GM12878 (cell line): Measurements from ENCODE around the gene SMIM27. TPM values are rescaled to one million over a fixed set of nuclear protein-coding genes. Genes with fewer than 3 reads are reported as not detected.

Source experiments
- ATAC-seq: fragments of 200-7000 bp; cut with Tn5 transposase; 3 replicates; pipeline ENCODE4 v1.9.1; 2020; ENCODE audit warnings: mild to moderate bottlenecking, moderate library complexity
- BruUV-seq: library from RNA; stranded (reverse); fragments of 400-500 nt; replicated peaks from 2 replicates; lab custom pipeline; 2021; lab: Mats Ljungman, UMichigan
- CTCF ChIA-PET: fragments of 300-600 bp; sonication (Branson Sonifier 250); formaldehyde crosslinking; extraction: SDS; loops from one replicate; lab custom pipeline; 2021; ENCODE audit warnings: inconsistent platforms; lab: Yijun Ruan, JAX
- POLR2A ChIA-PET: fragments of 350-600 bp; formaldehyde crosslinking; extraction: SDS; loops from one replicate; lab custom pipeline; 2021; ENCODE audit warnings: inconsistent platforms; lab: Charles Lee
- RAD21 ChIA-PET: fragments of 300-600 bp; sonication (Branson Sonifier 250); formaldehyde crosslinking; loops from one replicate; lab custom pipeline; 2023; ENCODE audit warnings: antibody characterized with exemption; ENCODE audit not compliant: unreplicated experiment; lab: Charles Lee
- SMC1A ChIA-PET: fragments of 300-600 bp; sonication (Branson Sonifier 250); formaldehyde crosslinking; loops from one replicate; lab custom pipeline; 2023; ENCODE audit not compliant: unreplicated experiment, uncharacterized antibody; lab: Charles Lee
- DNase-seq: peaks from one replicate; pipeline ENCODE4 v3.0.0-alpha.2; 2011; ENCODE audit warnings: low read depth, low spot score
- FAIRE-seq: peaks from 3 replicates; lab custom pipeline; 2011; peaks lifted over from hg19 to GRCh38; lab: Jason Lieb, UNC
- H2AFZ ChIP-seq: 2 replicates; pipeline ENCODE4 v1.6.0; 2011; ENCODE audit warnings: low read depth, low read length, control low read depth; ENCODE audit not compliant: control insufficient read depth
- H3K27ac ChIP-seq: 2 replicates; pipeline ENCODE4 v1.5.1; 2011; ENCODE audit warnings: control low read depth; ENCODE audit not compliant: control insufficient read depth, insufficient read depth
- H3K27me3 ChIP-seq, 2 experiments: replicated peaks in 1 of 2; 2 replicates each; pipeline versions ENCODE4 v1.6.0 to v1.6.1; 2011; ENCODE audit warnings: low read length in 1 of 2; ENCODE audit not compliant: control insufficient read depth in 2 of 2, insufficient read depth in 2 of 2
- H3K36me3 ChIP-seq, 2 experiments: 2 replicates each; pipeline ENCODE4 v1.5.1; 2011; ENCODE audit warnings: low read length in 1 of 2; ENCODE audit not compliant: control insufficient read depth in 2 of 2, insufficient read depth in 2 of 2
- H3K4me1 ChIP-seq: 2 replicates; pipeline ENCODE4 v1.6.1; 2011; ENCODE audit warnings: mild to moderate bottlenecking, low read length, moderate library complexity, mixed read lengths; ENCODE audit not compliant: control insufficient read depth, insufficient read depth
- H3K4me2 ChIP-seq: 2 replicates; pipeline ENCODE4 v1.6.0; 2011; ENCODE audit warnings: control low read depth; ENCODE audit not compliant: control insufficient read depth, insufficient read depth
- H3K4me3 ChIP-seq: fragments of 200-600 bp; sonication (generic); 2 replicates; pipeline ENCODE4 v1.5.1; 2016
- H3K79me2 ChIP-seq: 2 replicates; pipeline ENCODE4 v1.6.0; 2011; ENCODE audit warnings: low read length; ENCODE audit not compliant: control insufficient read depth, insufficient read depth
- H3K9ac ChIP-seq: 2 replicates; pipeline ENCODE4 v1.8.0; 2011; ENCODE audit warnings: low read length, control low read depth, mixed read lengths; ENCODE audit not compliant: control insufficient read depth, insufficient read depth
- H3K9me3 ChIP-seq: replicated peaks from 3 replicates; pipeline ENCODE4 v1.5.1; 2011; ENCODE audit warnings: mild to moderate bottlenecking, low read length; ENCODE audit not compliant: control insufficient read depth, insufficient read depth
- H4K20me1 ChIP-seq: 2 replicates; pipeline ENCODE4 v1.6.0; 2011; ENCODE audit not compliant: control insufficient read depth, insufficient read depth
- BHLHE40 ChIP-seq, 2 experiments: fragments of 450-650 bp in 1 of 2; IDR thresholded peaks; 2 replicates each; pipeline ENCODE4 v1.6.1; 2011 to 2017; ENCODE audit warnings: low read depth in 2 of 2, borderline replicate concordance in 1 of 2, improper control_type of control experiment in 1 of 2, low read length in 1 of 2, mild to moderate bottlenecking in 1 of 2
- NR2C2 ChIP-seq: IDR thresholded peaks from 2 replicates; pipeline ENCODE4 v1.6.1; 2011; ENCODE audit warnings: borderline replicate concordance, low read depth; ENCODE audit not compliant: control insufficient read depth, insufficient read length
- SREBF1 ChIP-seq: IDR thresholded peaks from 2 replicates; pipeline ENCODE4 v1.6.1; 2012; ENCODE audit warnings: mild to moderate bottlenecking, low read length
- in situ Hi-C: fragments of 300-500 bp; cut with MboI; formaldehyde crosslinking; loops from 9 replicates; pipeline ENCODE4 v1.14.3; 2018; ENCODE audit warnings: mixed read lengths
- intact Hi-C: fragments of 100-400 bp; cut with micrococcal nuclease; formaldehyde crosslinking; loops from one replicate; pipeline ENCODE4 v1.14.2; 2022; ENCODE audit not compliant: unreplicated experiment
- polyA plus RNA-seq, 11 experiments: library from polyadenylated mRNA; depleted of rRNA in 4 of 11; unstranded in 6 of 11; stranded (reverse) in 5 of 11; fragments of >200 nt; fragmentation: Nextera tagmentation in 4 of 11; fragmentation: Illumina TruSeq in 1 of 11; extraction: Ambion mirVana in 4 of 11; extraction: Trizol in 1 of 11; gene quantifications; 1 replicate in 1 of 11; 2 replicates in 10 of 11; pipeline versions ENCODE4 v1.2.1 to v1.2.3, GENCODE V29; 2011 to 2016; ENCODE audit warnings: inconsistent platforms in 2 of 11, missing spikeins in 2 of 11, low read depth in 1 of 11
- total RNA-seq, 4 experiments: library from RNA; depleted of rRNA in 3 of 4; stranded (reverse); fragments of >200 nt in 3 of 4; fragmentation: Illumina TruSeq in 1 of 4; extraction: Trizol in 1 of 4; gene quantifications; 2 replicates each; pipeline versions ENCODE4 v1.2.1 to v1.2.3, GENCODE V29; 2013 to 2021
- TF ChIP-seq, protein P1 (sequence below): IDR thresholded peaks from 2 replicates; pipeline ENCODE4 v1.6.1; 2011; ENCODE audit warnings: borderline replicate concordance, low read depth, mild to moderate bottlenecking, moderate library complexity, mixed read lengths, low read length; ENCODE audit not compliant: insufficient read depth; ENCODE audit errors: extremely low read length
- TF ChIP-seq, protein P2 (sequence below): IDR thresholded peaks from 2 replicates; pipeline ENCODE4 v1.6.1; 2012; ENCODE audit warnings: low read depth, low read length, improper control_type of control experiment
- TF ChIP-seq, protein P3 (sequence below), 3 experiments: IDR thresholded peaks in 2 of 3; conservative IDR thresholded peaks in 1 of 3; 2 replicates each; pipeline ENCODE4 v1.5.1; 2011; ENCODE audit warnings: low read depth in 3 of 3, low read length in 3 of 3, mild to moderate bottlenecking in 3 of 3, control low read depth in 2 of 3, moderate library complexity in 2 of 3, inconsistent platforms in 1 of 3, mixed read lengths in 1 of 3; ENCODE audit not compliant: control insufficient read depth in 2 of 3, insufficient read depth in 1 of 3; ENCODE audit errors: extremely low read depth in 1 of 3

Gene SMIM27
- total and polyA plus RNA-seq, 10 of the 15 experiments (the other 5 are each of a cell fraction or from before 2014, with no cell fraction given), result 12.2 to 47.3 (median 26.5) TPM

DNA sequence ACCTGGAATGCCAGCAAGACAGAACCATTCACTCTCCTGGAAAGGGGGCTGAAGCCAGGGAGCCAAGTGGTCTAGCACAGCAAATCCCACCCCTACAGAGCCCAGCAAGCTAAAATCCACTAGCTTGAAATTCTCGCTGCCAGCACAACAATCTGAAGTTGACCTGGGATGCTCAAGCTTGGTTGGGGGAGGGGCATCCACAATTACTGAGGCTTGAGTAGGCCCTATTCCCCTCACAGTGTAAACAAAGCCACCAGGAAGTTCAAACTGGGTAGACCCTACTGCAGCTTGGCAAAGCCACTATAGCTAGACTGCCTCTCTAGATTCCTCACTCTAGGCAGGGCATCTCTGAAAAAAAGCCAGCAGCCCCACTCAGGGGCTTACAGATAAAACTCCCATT lies 43.4 kb upstream of the SMIM27 start (continued):
- TF ChIP-seq, protein P1, sequence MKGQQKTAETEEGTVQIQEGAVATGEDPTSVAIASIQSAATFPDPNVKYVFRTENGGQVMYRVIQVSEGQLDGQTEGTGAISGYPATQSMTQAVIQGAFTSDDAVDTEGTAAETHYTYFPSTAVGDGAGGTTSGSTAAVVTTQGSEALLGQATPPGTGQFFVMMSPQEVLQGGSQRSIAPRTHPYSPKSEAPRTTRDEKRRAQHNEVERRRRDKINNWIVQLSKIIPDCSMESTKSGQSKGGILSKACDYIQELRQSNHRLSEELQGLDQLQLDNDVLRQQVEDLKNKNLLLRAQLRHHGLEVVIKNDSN, result no peak
- no peak for TF ChIP-seq NR2C2
- TF ChIP-seq BHLHE40 (IDR thresholded peaks at IDR 0.05; ENCODE audit: borderline replicate concordance in 1 of 2, low read depth in 2 of 2, low read length in 1 of 2), result no peak

DNA sequence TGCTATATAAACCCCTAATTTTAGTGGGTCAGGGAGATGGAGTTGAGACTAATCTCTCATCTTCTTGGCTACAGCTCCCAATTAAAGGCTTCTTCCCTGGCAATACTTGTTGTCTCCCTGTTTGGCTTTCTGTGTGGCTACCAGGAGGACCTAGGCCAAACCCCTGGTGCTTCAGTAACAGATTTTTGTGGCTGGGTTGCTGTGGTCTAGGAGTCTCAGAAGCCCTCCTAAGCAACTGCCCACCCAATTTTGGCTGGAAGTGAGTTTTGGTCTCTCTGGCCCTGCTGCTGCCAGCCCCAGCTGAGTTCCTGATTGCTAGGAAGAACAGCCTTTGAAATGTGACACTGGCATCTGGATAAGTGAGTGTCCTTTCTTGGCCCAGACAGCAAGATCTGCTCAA lies 35.9 kb upstream of the SMIM27 start:
- POLR2A ChIA-PET, result no interaction called here
- no TSS peak for BruUV-seq

More for the DNA sequence above, 35.9 kb upstream of the SMIM27 start:
- CTCF ChIA-PET, result no interaction called here
- TF ChIP-seq, protein P2, sequence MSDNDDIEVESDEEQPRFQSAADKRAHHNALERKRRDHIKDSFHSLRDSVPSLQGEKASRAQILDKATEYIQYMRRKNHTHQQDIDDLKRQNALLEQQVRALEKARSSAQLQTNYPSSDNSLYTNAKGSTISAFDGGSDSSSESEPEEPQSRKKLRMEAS, result no peak
- TF ChIP-seq, protein P3, sequence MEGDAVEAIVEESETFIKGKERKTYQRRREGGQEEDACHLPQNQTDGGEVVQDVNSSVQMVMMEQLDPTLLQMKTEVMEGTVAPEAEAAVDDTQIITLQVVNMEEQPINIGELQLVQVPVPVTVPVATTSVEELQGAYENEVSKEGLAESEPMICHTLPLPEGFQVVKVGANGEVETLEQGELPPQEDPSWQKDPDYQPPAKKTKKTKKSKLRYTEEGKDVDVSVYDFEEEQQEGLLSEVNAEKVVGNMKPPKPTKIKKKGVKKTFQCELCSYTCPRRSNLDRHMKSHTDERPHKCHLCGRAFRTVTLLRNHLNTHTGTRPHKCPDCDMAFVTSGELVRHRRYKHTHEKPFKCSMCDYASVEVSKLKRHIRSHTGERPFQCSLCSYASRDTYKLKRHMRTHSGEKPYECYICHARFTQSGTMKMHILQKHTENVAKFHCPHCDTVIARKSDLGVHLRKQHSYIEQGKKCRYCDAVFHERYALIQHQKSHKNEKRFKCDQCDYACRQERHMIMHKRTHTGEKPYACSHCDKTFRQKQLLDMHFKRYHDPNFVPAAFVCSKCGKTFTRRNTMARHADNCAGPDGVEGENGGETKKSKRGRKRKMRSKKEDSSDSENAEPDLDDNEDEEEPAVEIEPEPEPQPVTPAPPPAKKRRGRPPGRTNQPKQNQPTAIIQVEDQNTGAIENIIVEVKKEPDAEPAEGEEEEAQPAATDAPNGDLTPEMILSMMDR (IDR thresholded peaks at IDR 0.05 in 2 of 3, conservative IDR thresholded peaks at IDR 0.05 in 1 of 3; ENCODE audit: control insufficient read depth in 2 of 3, extremely low read depth in 1 of 3, insufficient read depth in 1 of 3, low read depth in 3 of 3, low read length in 3 of 3), result no peak
- no peak for TF ChIP-seq SREBF1
- TF ChIP-seq, all 136 proteins: peak for 0
- in situ Hi-C loops, result no loop called here
- Histone ChIP-seq H3K27me3 (no peaks in the 10 kb centered on the region), H3K27ac (no peak overlapping the region), H3K4me3 (no peak overlapping the region), H4K20me1 (no peaks in the 10 kb centered on the region), H3K9ac (no peak overlapping the region), H3K79me2 (no peaks in the 10 kb centered on the region; the same call in 1 of the 2 replicates), H2AFZ (no peak overlapping the region), H3K4me1 (no peaks in the 10 kb centered on the region), H3K9me3 (peaks cover 4% of the 10 kb centered on the region; the same call in 2 of the 3 replicates), H3K4me2 (no peak overlapping the region), H3K36me3 (no peaks in the 10 kb centered on the region)
- DNase-seq, result no peak
- no peak for FAIRE-seq
- intact Hi-C loops, result no loop called here
- no peak for ATAC-seq
- ChIA-PET RAD21 (no interaction called here), SMC1A (interaction anchor here (1.5 kb wide), 1 partner anchor 12 kb away, joined by 4 read pairs; no protein-coding TSS in a partner anchor)
